HG03432 (cell line): ENCODE results near the gene EVA1A.

Source experiments
- ATAC-seq: cut with Tn5 transposase; IDR thresholded peaks from one replicate; pipeline ENCODE4 v1.9.1; 2021; ENCODE audit warnings: mild to moderate bottlenecking, moderate library complexity; ENCODE audit not compliant: unreplicated experiment

The EVA1A gene

GRCh38 chr2:75592030-75592429 lies 31.3 kb upstream of the EVA1A start:
- no peak for ATAC-seq

DNA sequence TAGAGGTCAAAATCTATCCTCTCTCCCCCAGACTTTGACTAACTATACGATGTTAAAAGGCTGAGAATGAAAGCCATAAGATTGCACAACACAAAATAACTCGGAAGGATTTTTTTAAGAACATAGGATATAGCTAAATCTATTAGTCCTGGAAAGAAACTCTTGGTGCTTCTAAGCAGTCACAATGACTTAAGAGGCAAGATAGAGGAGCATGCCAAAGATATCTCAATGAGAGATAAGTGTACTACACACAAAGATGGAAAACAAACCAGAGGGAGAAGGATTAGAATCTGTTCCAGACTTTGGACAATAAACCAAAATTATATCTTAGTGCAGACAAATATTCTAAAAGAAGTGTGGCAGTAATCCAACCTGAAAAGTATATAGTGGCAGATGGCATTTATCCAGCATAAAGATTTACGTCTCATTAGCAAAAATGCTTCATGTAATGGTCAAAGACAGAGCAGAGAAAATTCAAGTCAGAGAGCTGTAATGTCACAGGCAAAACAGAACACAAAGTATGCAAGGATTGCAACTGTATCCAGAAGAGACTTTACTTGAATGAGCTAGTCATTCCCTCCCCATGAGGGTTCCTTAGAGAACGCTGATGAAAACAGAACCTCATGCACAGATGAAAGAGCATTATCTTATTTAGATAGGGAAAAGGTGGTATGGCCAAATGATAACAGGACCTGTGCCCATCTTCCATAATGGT lies 28.8 kb upstream of the EVA1A start:
- ATAC-seq = no peak

- ATAC-seq = no peak
Observed at GRCh38 chr2:75587954-75588587, 27.3 kb upstream of the EVA1A start.

DNA sequence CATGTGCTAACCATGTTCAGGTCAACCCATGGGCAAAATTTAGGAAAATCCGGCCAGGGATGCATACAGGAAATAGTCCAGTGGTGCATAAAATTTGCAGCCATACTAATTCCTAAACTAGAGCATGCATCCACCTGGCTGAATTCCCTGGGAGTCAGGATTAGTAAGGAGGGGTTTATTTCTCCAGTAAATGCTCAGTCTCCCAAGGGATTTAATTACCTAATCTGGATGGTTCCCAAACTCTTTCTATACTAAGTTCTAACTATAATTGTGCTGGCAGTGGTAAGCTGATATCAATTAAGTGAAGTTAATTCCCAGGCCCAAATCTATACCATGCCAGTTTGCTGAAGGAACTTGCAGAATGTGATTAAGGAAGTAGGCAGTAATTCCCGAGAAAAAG lies 26.2 kb upstream of the EVA1A start:
- no peak for ATAC-seq

DNA sequence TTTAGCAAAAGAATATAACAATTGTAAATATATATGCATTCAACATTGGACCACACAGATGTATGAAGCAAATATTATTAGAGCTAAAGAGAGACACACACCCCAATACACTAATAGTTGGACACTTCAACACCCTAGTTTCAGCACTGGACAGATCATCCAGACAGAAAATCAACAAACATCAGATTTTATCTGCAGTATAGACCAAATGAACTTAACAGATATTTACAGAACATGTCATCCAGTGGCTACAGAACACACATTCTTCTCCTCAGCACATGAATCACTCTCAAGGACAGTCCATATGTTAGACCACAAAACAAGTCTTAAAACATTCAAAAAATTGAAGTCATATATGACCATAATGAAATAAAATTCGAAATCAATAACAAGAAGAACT lies 22.1 kb upstream of the EVA1A start:
- ATAC-seq = no peak

DNA sequence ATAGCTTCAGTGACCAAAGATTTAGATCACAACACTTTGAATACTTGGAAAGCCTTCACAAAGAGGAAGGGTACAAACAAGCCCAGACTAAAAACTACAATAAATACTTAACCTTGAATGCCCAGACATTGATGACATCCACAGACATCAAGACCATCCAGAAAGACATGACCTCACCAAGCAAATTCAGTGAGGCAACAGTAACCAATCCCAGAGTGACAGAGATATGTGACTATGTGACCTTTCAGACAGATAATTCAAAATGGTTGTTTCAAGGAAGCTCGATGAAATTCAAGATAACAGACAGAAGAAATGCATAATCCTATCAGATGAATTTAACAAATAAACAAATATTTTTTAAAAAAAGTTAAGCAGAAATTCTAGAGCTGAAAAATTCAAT lies 19.9 kb upstream of the EVA1A start:
- no peak for ATAC-seq

- no peak for ATAC-seq
Observed at GRCh38 chr2:75580156-75580555, 19.4 kb upstream of the EVA1A start.

DNA sequence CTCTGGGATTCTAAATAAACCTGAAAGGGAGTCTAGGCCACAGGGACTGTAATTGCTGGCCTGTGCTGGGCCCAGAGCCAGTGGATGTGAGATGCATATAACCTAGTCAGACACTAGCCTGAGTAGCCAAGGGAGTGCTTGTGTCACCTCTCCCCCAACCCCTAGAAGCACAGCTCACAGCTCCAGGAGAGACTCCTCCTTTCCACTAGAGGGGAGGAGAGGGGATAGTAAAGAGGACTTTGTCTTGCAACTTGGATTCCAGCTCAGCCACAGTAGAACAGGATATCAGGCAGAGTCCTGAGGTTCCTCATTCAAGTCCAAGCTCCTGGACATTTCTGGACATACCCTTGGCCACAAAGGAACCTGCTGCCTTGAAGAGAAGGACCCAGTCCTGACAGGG lies 18.4 kb upstream of the EVA1A start:
- ATAC-seq = no peak

GRCh38 chr2:75577280-75577679 lies 16.5 kb upstream of the EVA1A start:
- no peak for ATAC-seq

DNA sequence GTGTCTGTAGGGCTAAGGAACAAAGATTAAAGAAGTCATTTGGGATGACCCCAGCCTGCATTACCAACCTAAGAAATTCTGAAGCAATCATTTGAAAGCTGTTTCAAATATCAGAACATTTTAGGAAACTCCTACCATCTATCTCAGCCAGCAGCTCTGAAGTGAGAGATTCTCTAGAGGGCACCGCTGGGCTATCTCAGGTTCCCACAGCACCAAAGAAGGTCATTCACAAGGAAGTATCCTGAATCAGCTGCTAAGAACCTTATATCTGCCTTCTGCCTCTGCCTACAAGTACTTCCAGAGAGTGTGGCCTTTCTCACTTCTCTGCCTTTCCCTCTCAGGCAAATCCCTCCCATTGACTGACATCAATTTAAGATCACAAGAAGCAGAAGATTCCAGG lies 13.4 kb upstream of the EVA1A start:
- ATAC-seq = no peak

- ATAC-seq = no peak
Observed at GRCh38 chr2:75573145-75573878, 12.6 kb upstream of the EVA1A start.

DNA sequence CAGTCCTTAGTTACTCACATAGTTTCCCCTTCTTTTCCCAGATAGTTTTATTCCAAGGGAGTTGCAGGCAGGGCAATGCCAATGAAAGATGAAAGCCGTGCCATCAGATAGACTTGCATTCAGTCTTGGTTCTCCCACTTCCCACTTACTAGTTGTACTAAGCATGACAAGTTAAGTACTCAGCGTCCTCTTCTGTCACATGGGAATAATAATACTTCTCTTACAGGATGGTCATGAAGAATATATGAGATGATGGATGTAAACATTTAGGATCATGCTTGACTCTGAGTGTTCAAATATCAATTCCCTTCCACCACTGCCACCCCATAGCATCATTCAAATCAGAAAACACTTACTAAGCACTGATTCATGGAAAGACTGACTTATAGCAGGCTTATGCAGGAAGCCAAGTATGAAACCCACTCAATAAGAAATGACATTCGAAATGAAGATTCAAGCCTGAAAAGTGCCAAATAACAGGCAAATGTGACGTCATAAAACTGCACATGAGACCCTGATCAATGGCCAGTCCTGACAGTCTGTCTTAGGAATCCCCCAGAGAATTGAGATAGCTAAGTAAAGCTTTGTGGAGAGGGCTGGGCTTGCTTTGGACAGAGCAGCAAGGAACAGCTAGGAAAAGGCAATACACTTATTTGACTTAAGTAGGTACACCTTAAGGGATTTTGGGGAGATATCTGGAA lies 11.1 kb upstream of the EVA1A start:
- no peak for ATAC-seq

GRCh38 chr2:75570948-75571729 lies 10.4 kb upstream of the EVA1A start:
- no peak for ATAC-seq

- ATAC-seq = no peak
Observed at GRCh38 chr2:75570024-75570947, 9.5 kb upstream of the EVA1A start.

- no peak for ATAC-seq
Observed at GRCh38 chr2:75569546-75569945, 8.8 kb upstream of the EVA1A start.

DNA sequence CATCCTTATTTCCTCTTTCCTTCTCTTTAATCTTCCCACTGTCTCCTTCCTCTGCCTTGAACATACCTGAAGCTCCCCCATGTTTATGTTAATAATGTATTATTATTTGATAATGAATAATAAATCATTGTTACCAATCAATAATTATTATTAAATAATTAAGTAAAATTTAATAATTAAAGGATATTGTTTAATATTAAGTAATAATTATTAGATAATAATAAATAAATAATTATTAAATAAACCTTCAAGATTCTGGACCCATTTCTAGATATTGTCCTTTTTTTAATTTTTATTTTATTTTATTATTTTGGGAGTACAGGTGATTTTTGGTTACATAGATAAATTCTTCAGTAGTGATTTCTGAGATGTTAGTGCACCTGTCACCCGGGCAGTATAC lies 7.4 kb upstream of the EVA1A start:
- no peak for ATAC-seq

DNA sequence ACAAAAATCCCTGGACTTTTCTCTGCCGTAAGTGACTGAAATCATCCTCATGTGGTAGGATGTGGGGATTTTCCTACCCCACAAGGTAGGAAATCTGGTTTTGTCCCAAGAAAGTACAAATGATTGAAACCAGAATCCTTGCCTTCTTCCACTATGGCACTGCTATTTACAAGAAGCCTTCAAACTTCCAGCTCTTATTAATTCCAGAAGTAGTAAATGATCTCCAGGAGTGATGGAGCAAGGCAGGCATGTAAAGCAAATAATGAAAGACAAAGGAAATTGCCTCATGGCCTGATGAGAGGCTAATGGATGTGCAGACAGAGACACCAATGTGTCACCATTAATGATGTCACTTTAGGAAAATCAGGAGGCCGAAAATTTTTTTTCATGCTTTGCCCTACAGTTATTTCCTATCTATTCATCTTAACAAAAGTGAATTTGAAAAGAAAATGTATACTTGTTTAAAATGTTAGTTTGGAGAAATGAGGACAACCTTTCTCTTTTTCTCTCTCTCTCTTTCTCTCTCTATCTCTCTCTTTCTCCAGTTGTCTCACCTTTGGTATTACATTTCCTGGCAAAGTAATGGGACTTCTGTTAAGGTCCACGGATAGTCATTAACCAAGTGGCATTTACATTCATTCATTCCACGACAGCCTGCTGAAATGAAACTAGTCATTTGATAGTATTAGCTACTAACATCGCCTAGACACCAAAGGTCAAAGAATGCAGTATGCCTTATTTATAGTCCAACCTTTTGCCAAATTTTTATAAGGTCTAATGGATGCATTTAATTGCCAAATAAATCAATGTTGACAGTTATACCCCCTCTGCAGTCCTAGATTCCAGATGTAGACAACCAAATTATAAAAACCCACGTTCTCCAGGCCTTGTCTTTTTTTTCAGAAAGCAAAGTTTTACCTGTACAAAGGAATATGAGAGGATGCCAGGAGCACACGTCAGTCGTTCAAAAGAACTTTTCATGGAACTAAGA lies 5.0 kb upstream of the EVA1A start:
- ATAC-seq = no peak

GRCh38 chr2:75564713-75565359 lies 4.1 kb upstream of the EVA1A start:
- no peak for ATAC-seq
